ENCODE results near the gene ENDOD1. TPM values are rescaled to one million over a fixed set of nuclear protein-coding genes. Genes with fewer than 3 reads are reported as not detected.

Gene ENDOD1
- total RNA-seq, 1 experiment from 2014 or later: 0.87 TPM

- H3K27ac ChIP-seq (ENCODE audit: insufficient read length, low read depth, low read length): no peak overlapping the region
Measured at GRCh38 chr11:95072948-95073347, 16.7 kb upstream of the ENDOD1 start.

More at GRCh38 chr11:95072948-95073347, 16.7 kb upstream of the ENDOD1 start:
- no peak overlapping the region for H3K4ac ChIP-seq (ENCODE audit: low read depth, low read length)
- Mint-ChIP-seq H3K4me3 (no peak overlapping the region), H3K9me3 (no peaks in the 10 kb centered on the region), H3K36me3 (ENCODE audit: insufficient read depth in 1 of 3, low read depth in 3 of 3) (peaks cover 0 to 6% (median 2%) of the 10 kb centered on the region in 3 experiments; a peak in 2 of 7 replicates), H3K4me1 (peaks cover 10 to 15% of the 10 kb centered on the region in 2 experiments), H3K27ac (no peak overlapping the region), H3K27me3 (ENCODE audit: low read depth) (peaks cover under 1% of the 10 kb centered on the region; the same call in 1 of the 2 replicates)
- no peak overlapping the region for H2AK5ac ChIP-seq (ENCODE audit: insufficient read length, low read length)
- H3K56ac ChIP-seq (ENCODE audit: insufficient read length, low read depth, low read length): no peak overlapping the region
- no peak overlapping the region for H2BK5ac ChIP-seq (ENCODE audit: insufficient read length, low read length)
- no peak overlapping the region for H4K8ac ChIP-seq (replicated peaks; ENCODE audit: insufficient read length, low read depth, low read length)
- no peaks in the 10 kb centered on the region for H3K79me2 ChIP-seq (ENCODE audit: insufficient read depth, low read length)
- no peak overlapping the region for H4K91ac ChIP-seq (ENCODE audit: insufficient read length, low read depth, low read length)
- H3K23me2 ChIP-seq (ENCODE audit: insufficient read length, low read depth, low read length, poor library complexity, severe bottlenecking): peaks cover 5% of the 10 kb centered on the region
- H3K4me2 ChIP-seq (ENCODE audit: insufficient read depth, insufficient read length, low read length): no peak overlapping the region
- no peak overlapping the region for H2BK15ac ChIP-seq (ENCODE audit: low read depth, low read length)
- H4K5ac ChIP-seq (ENCODE audit: insufficient read length, low read depth, low read length): no peak overlapping the region
- H3K23ac ChIP-seq (ENCODE audit: insufficient read length, low read depth, low read length): no peak overlapping the region
- H3K4me1 ChIP-seq (ENCODE audit: insufficient read depth, low read length): no peaks in the 10 kb centered on the region
- no peak overlapping the region for H3T11ph ChIP-seq (ENCODE audit: low read length)
- no peaks in the 10 kb centered on the region for H3K27me3 ChIP-seq (ENCODE audit: insufficient read depth, low read length)
- no peak for DNase-seq
- H2BK12ac ChIP-seq (ENCODE audit: insufficient read length, low read depth, low read length): no peak overlapping the region
- H2BK120ac ChIP-seq (ENCODE audit: low read depth, low read length, poor library complexity, severe bottlenecking): no peak overlapping the region
- H2BK20ac ChIP-seq (ENCODE audit: low read depth, low read length, poor library complexity, severe bottlenecking): no peak overlapping the region
- no peak for TF ChIP-seq CTCF (conservative IDR thresholded peaks at IDR 0.05)
- H3K14ac ChIP-seq (ENCODE audit: insufficient read depth, low read length): no peak overlapping the region
- H3K79me1 ChIP-seq (ENCODE audit: insufficient read depth, low read depth, low read length, poor library complexity, severe bottlenecking): no peaks in the 10 kb centered on the region
- no peaks in the 10 kb centered on the region for H4K20me1 ChIP-seq (ENCODE audit: control insufficient read depth, insufficient read depth, insufficient read length)
- no peak overlapping the region for H3K18ac ChIP-seq (ENCODE audit: insufficient read length, low read depth, low read length)
- no peak overlapping the region for H3K9ac ChIP-seq (ENCODE audit: extremely low read depth, insufficient read length, low read length)
- H2AFZ ChIP-seq (ENCODE audit: low read length): no peak overlapping the region
- no peaks in the 10 kb centered on the region for H3K9me3 ChIP-seq (ENCODE audit: control insufficient read depth, low read depth, low read length)

All from H9 (cell line).